A549 (cell line): ENCODE data around the gene PDE8B. TPM values are rescaled to one million over a fixed set of nuclear protein-coding genes. Genes with fewer than 3 reads are reported as not detected.

Experiments
- ATAC-seq, 2 experiments: fragments of 200-7000 bp in 1 of 2; fragments of >200 bp in 1 of 2; cut with Nextera tagmentation in 1 of 2; cut with Tn5 transposase in 1 of 2; 3 replicates each; pipeline versions ENCODE4 v1.8.0 to v1.9.1; 2018 to 2020; ENCODE audit warnings: mild to moderate bottlenecking in 1 of 2, moderate library complexity in 1 of 2
- CTCF ChIA-PET: fragments of 300-600 bp; sonication (Branson Sonifier 250); formaldehyde crosslinking; extraction: SDS; loops from one replicate; lab custom pipeline; 2021; ENCODE audit warnings: antibody characterized with exemption, inconsistent platforms; lab: Yijun Ruan, JAX
- POLR2A ChIA-PET: fragments of 350-600 bp; formaldehyde crosslinking; extraction: SDS; loops from one replicate; lab custom pipeline; 2021; ENCODE audit warnings: antibody characterized with exemption, inconsistent platforms; lab: Yijun Ruan, JAX
- DNase-seq, 2 experiments: peaks; one replicate each; pipeline versions ENCODE4 v3.0.0 to v3.0.0-alpha.2; 2011 to 2016; ENCODE audit warnings: low read depth in 1 of 2, low spot score in 1 of 2
- FAIRE-seq: peaks from 2 replicates; lab custom pipeline; 2011; peaks lifted over from hg19 to GRCh38; lab: Jason Lieb, UNC
- H3K27ac ChIP-seq, 2 experiments: fragments of >200 bp; sonication (Bioruptor Twin); formaldehyde crosslinking; 3 replicates each; pipeline ENCODE4 v1.5.1; 2016 to 2017
- H3K4me1 ChIP-seq: fragments of >200 bp; sonication (Bioruptor Twin); formaldehyde crosslinking; 3 replicates; pipeline ENCODE4 v1.6.1; 2016
- H3K4me2 ChIP-seq: fragments of >200 bp; sonication (Bioruptor Twin); formaldehyde crosslinking; 3 replicates; pipeline ENCODE4 v1.6.1; 2016
- H3K4me3 ChIP-seq: fragments of >200 bp; sonication (Bioruptor Twin); formaldehyde crosslinking; 3 replicates; pipeline ENCODE4 v1.5.1; 2016
- H3K9me3 ChIP-seq: fragments of >200 bp; sonication (Bioruptor Twin); formaldehyde crosslinking; 3 replicates; pipeline ENCODE4 v1.6.1; 2016
- CBX2 ChIP-seq: fragments of 200-600 bp; sonication (generic); IDR thresholded peaks from 2 replicates; pipeline ENCODE4 v1.6.1; 2016; ENCODE audit warnings: low read depth, mild to moderate bottlenecking, borderline replicate concordance
- CBX8 ChIP-seq: fragments of 200-600 bp; sonication (generic); IDR thresholded peaks from 2 replicates; pipeline ENCODE4 v1.6.1; 2016
- EHMT2 ChIP-seq: fragments of 200-600 bp; sonication (generic); IDR thresholded peaks from 2 replicates; pipeline ENCODE4 v1.6.1; 2016; ENCODE audit warnings: antibody characterized with exemption, low read depth, mild to moderate bottlenecking, moderate library complexity
- EP300 ChIP-seq, 2 experiments: fragments of >200 bp; sonication (Bioruptor Twin); formaldehyde crosslinking; IDR thresholded peaks; 2 replicates in 1 of 2; 3 replicates in 1 of 2; pipeline ENCODE4 v1.6.1; 2016 to 2017
- ESRRA ChIP-seq: fragments of 150-350 bp; IDR thresholded peaks from 2 replicates; pipeline ENCODE4 v1.6.1; 2014; ENCODE audit warnings: mild to moderate bottlenecking, low read length, borderline replicate concordance
- FOXS1 ChIP-seq: fragments of 250-450 bp; sonication (Bioruptor Pico); IDR thresholded peaks from 2 replicates; pipeline ENCODE4 v1.5.0; 2020; ENCODE audit warnings: mild to moderate bottlenecking, moderate library complexity
- GATA3 ChIP-seq: IDR thresholded peaks from 2 replicates; pipeline ENCODE4 v1.6.1; 2012; ENCODE audit warnings: borderline replicate concordance
- HOXB5 ChIP-seq: fragments of 250-450 bp; sonication (Bioruptor Pico); IDR thresholded peaks from 2 replicates; pipeline ENCODE4 v1.5.0; 2020; ENCODE audit warnings: mild to moderate bottlenecking, moderate library complexity
- JUN ChIP-seq, 2 experiments: fragments of >200 bp; sonication (Bioruptor Twin); formaldehyde crosslinking; IDR thresholded peaks; 2 replicates in 1 of 2; 3 replicates in 1 of 2; pipeline ENCODE4 v1.6.1; 2016 to 2017
- KDM1A ChIP-seq: fragments of 200-600 bp; sonication (generic); IDR thresholded peaks from 2 replicates; pipeline ENCODE4 v1.6.1; 2016; ENCODE audit warnings: low read depth, mild to moderate bottlenecking
- NFE2L2 ChIP-seq: fragments of 150-350 bp; conservative IDR thresholded peaks from 2 replicates; pipeline ENCODE4 v1.6.1; 2014; ENCODE audit warnings: low read length
- NR3C1 ChIP-seq: fragments of >200 bp; sonication (Bioruptor Twin); formaldehyde crosslinking; IDR thresholded peaks from 3 replicates; pipeline ENCODE4 v1.6.1; 2017
- PHF8 ChIP-seq: fragments of 200-600 bp; sonication (generic); IDR thresholded peaks from 2 replicates; pipeline ENCODE4 v1.6.1; 2016; ENCODE audit warnings: low read depth, mild to moderate bottlenecking, antibody characterized with exemption, moderate library complexity, borderline replicate concordance
- POLR2AphosphoS2 ChIP-seq: conservative IDR thresholded peaks from 2 replicates; pipeline ENCODE4 v1.6.1; 2012; ENCODE audit warnings: low read length, improper control_type of control experiment, inconsistent platforms
- RCOR1 ChIP-seq: fragments of 150-350 bp; IDR thresholded peaks from 2 replicates; pipeline ENCODE4 v1.6.1; 2014; ENCODE audit warnings: antibody characterized with exemption, low read length, low read depth
- WGBS: methylation state at CpG from one replicate; pipeline ENCODE4 v1.1.6; 2017; ENCODE audit errors: missing lambda C conversion rate; 5-methylcytosine and 5-hydroxymethylcytosine counted together
- polyA plus RNA-seq, 4 experiments: library from polyadenylated mRNA; depleted of rRNA in 3 of 4; stranded (reverse); fragments of >200 nt; fragmentation: RNase III in 1 of 4; extraction: RNeasy Plus Mini Kit Qiagen cat#74134 plus additional on column Dnase treatment in 1 of 4; gene quantifications; 2 replicates in 3 of 4; 3 replicates in 1 of 4; pipeline ENCODE4 v1.2.3, GENCODE V29; 2011 to 2017
- TF ChIP-seq, protein P1 (sequence below): fragments of 250-450 bp; sonication (Bioruptor Pico); IDR thresholded peaks from 2 replicates; pipeline ENCODE4 v1.5.0; 2021; ENCODE audit warnings: mild to moderate bottlenecking, moderate library complexity, borderline replicate concordance
- TF ChIP-seq, protein P2 (sequence below): fragments of 250-450 bp; sonication (Bioruptor Pico); IDR thresholded peaks from 2 replicates; pipeline ENCODE4 v1.5.0; 2020; ENCODE audit warnings: low read depth, mild to moderate bottlenecking, moderate library complexity
- TF ChIP-seq, protein P3 (sequence below): fragments of >200 bp; sonication (Bioruptor Twin); formaldehyde crosslinking; IDR thresholded peaks from 3 replicates; pipeline ENCODE4 v1.5.1; 2016

PDE8B gene
- polyA plus RNA-seq, 2 of the 4 experiments (the other 2 are of a cell fraction): 2.0 to 4.0 TPM

DNA sequence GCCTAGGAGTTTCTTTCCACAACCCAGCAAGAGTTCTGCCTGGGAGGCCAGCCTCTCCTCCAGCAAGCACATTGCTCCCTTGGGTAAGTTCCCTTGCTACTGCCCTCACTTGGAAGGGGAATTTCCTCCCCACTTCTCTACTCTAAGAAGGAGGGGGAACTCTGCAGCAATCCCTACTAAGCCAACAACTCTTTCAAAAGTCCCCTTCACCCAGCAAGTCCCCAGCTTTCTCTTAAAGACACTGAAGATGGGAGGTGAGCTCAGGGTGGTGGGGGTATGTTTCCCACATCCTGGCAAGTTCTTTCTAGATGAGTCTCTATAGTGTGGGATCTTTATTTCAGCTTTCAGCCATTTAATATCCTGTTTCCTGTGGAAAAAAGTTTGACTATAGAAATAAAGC is 49.0 kb downstream of the PDE8B start:
- FAIRE-seq (no peak), DNase-seq (no peak), ATAC-seq (no peak)
- ChIA-PET POLR2A (interaction anchor here (1.1 kb wide), 1 partner anchor 13 kb away, joined by 6 read pairs; no protein-coding TSS in a partner anchor), CTCF (interaction anchor here (0.6 to 1.5 kb wide), 4 partner anchors 9 to 136 kb away, joined by 3 to 4 read pairs (median 4); no protein-coding TSS in a partner anchor)
- no peak overlapping the region for H3K4me3 ChIP-seq
- H3K4me1 ChIP-seq: no peaks in the 10 kb centered on the region
- no peak for TF ChIP-seq CBX2
- TF ChIP-seq CBX8: no peak
- TF ChIP-seq POLR2AphosphoS2: no peak
- TF ChIP-seq, protein P1, sequence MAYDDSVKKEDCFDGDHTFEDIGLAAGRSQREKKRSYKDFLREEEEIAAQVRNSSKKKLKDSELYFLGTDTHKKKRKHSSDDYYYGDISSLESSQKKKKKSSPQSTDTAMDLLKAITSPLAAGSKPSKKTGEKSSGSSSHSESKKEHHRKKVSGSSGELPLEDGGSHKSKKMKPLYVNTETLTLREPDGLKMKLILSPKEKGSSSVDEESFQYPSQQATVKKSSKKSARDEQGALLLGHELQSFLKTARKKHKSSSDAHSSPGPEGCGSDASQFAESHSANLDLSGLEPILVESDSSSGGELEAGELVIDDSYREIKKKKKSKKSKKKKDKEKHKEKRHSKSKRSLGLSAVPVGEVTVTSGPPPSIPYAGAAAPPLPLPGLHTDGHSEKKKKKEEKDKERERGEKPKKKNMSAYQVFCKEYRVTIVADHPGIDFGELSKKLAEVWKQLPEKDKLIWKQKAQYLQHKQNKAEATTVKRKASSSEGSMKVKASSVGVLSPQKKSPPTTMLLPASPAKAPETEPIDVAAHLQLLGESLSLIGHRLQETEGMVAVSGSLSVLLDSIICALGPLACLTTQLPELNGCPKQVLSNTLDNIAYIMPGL (CRISPR knock-in tag): no peak
- H3K27ac ChIP-seq: no peak overlapping the region
- no peak overlapping the region for H3K4me2 ChIP-seq
- H3K9me3 ChIP-seq: no peaks in the 10 kb centered on the region

DNA sequence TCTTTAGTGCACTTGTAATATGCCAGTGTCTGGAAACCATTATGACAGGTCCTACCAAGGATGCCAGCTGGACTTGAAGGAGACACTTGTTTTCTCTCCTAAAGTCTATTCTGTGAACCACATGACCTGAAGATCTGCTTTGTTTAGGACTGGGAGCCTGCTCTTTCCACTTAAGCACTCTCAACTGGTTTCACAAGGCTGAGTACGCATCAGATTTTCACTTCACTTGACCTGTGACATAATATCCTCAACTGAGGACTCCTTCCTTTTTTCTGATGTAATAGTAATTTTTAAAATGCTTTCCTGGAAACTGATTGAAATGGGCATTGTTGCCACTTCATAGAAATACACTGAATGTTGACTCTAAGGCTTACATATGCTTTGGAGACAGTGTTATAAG is 52.2 kb downstream of the PDE8B start:
- DNase-seq: no peak
- WGBS: 100% methylated on average over 1 of the region's 1 CpG
- ChIA-PET POLR2A (no interaction called here), CTCF (interaction anchor here (0.6 to 1.8 kb wide), 3 partner anchors 11 to 39 kb away, joined by 3 to 5 read pairs (median 3); no protein-coding TSS in a partner anchor)
- no peak overlapping the region for H3K4me2 ChIP-seq
- no peak; a peak in 1 of 6 replicates for ATAC-seq
- no peak overlapping the region for H3K27ac ChIP-seq
- no peak overlapping the region for H3K4me3 ChIP-seq
- FAIRE-seq: no peak
- no peaks in the 10 kb centered on the region for H3K9me3 ChIP-seq
- H3K4me1 ChIP-seq: peaks cover 9% of the 10 kb centered on the region; the same call in 1 of the 3 replicates
- TF ChIP-seq EHMT2 (no peak), CBX8 (no peak), EP300 (IDR thresholded peaks at IDR 0.05) (no peak), FOXS1 (CRISPR knock-in tag) (no peak), JUN (IDR thresholded peaks at IDR 0.05) (no peak), KDM1A (no peak), ESRRA (no peak), HOXB5 (no peak), CBX2 (no peak), POLR2AphosphoS2 (no peak), GATA3 (no peak), NFE2L2 (no peak), NR3C1 (no peak), RCOR1 (no peak), PHF8 (no peak)
- TF ChIP-seq, protein P2, sequence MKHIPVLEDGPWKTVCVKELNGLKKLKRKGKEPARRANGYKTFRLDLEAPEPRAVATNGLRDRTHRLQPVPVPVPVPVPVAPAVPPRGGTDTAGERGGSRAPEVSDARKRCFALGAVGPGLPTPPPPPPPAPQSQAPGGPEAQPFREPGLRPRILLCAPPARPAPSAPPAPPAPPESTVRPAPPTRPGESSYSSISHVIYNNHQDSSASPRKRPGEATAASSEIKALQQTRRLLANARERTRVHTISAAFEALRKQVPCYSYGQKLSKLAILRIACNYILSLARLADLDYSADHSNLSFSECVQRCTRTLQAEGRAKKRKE (CRISPR knock-in tag): no peak
- TF ChIP-seq, protein P1 (CRISPR knock-in tag): no peak
- TF ChIP-seq, protein P3, sequence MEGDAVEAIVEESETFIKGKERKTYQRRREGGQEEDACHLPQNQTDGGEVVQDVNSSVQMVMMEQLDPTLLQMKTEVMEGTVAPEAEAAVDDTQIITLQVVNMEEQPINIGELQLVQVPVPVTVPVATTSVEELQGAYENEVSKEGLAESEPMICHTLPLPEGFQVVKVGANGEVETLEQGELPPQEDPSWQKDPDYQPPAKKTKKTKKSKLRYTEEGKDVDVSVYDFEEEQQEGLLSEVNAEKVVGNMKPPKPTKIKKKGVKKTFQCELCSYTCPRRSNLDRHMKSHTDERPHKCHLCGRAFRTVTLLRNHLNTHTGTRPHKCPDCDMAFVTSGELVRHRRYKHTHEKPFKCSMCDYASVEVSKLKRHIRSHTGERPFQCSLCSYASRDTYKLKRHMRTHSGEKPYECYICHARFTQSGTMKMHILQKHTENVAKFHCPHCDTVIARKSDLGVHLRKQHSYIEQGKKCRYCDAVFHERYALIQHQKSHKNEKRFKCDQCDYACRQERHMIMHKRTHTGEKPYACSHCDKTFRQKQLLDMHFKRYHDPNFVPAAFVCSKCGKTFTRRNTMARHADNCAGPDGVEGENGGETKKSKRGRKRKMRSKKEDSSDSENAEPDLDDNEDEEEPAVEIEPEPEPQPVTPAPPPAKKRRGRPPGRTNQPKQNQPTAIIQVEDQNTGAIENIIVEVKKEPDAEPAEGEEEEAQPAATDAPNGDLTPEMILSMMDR: no peak
- TF ChIP-seq, all 56 proteins: peak for 0
